Measurements from ENCODE around the gene ABR.
A peak's percentile ranks its signal among the peaks of the same experiment; 100 is the strongest.
"Not testable (repeated sequence)": the region's sequence is repeated elsewhere in the genome, so short reads cannot be mapped to it uniquely, and the experiment has no call there.

ABR gene

DNA sequence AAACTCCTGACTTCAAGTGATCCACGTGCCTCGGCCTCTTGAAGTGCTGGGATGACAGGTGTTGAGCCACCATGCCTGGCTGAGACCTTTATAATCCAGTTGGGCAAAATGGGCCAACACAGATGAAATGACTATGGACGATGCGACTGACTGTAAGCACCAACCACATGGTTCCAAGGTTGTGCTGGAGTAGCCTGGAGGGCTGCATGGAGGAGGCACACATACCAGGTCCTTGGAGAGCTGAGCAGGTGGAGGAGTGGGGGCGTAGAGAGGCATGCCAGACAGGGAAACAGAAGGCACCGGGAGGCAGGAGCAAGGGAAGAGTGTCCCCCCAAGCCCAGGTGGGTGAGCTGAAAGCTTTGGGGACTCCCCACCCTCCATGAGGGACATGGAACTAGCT lies 85.2 kb downstream of the ABR start:
- no peak for DNase-seq

DNA sequence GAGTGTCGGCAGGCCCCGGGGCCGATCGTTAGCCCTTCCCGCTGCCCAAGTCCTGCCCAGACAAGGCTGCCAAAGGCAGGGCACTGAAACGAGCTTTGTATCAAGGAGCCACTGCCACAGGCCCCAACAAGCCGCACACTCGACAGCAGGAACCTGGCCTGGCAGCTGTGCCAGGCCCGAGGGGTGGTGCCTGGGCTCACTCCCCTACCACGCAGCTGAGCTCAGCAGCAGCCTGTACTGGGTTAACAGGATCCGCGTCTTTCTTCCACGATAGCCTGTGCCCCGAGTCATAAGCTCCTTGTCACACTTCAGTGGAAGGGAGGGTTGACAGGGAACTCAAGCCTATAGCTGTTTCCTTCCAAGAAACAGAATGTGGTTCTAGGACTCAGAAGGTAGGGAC lies 87.9 kb downstream of the ABR start:
- no peak for DNase-seq

DNA sequence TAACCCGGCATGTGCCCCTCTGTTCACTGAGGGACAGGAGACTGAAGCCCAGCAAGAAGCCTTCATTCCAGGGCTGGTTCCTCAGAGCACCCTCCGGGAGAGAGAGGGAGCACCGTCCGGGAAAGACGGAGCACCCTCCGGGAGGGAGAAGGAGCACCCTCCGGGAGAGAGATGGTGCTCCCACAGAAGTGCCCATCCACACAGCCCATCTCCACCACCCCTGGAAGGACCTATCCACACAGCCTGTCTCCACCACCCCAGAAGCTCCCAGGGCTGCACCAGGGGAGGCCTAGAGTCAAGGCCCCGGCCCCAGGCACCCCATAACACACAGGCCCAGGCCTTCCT lies 88.6 kb downstream of the ABR start:
- DNase-seq, result no peak

DNA sequence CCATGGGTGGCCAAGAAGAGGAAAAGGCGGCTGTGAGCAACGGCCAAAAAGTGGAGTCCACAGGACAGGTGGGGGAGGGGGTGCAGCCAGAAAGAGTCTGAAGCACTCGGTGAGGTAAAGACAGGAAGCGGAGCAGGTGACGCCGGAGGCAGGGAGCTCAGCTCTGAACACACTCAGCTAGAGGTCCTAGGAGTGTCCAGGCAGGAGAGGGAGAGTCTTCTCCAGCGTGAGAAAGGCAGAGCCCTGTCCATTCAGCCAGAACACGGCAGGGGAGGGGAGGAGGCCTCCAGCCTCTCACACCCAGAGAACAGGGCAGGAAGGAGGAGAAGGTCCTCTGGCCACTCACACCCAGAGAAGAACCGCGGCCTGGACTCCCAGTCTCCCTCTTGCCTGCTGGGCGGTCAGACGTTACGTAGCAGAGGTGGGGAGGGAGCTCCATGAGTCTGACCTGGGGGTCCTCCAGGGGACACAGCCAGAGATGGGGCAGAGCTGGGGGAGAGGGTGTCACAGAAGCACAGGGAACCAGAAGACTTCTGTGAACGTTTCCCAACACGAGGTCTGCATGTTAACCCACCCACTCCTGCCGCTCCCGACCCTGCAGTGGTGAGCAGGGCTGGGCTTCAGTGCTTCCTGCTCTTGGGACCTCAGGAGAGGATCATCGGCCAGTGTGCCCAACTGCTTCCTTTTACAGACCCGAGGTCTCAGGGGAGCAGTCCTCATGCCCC lies 89.2 kb downstream of the ABR start:
- no peak for DNase-seq

GRCh38 chr17:1089915-1090314 lies 89.9 kb downstream of the ABR start:
- no peak for DNase-seq

- DNase-seq, result no peak
Measured at GRCh38 chr17:1087381-1088241, 92.2 kb downstream of the ABR start.

DNA sequence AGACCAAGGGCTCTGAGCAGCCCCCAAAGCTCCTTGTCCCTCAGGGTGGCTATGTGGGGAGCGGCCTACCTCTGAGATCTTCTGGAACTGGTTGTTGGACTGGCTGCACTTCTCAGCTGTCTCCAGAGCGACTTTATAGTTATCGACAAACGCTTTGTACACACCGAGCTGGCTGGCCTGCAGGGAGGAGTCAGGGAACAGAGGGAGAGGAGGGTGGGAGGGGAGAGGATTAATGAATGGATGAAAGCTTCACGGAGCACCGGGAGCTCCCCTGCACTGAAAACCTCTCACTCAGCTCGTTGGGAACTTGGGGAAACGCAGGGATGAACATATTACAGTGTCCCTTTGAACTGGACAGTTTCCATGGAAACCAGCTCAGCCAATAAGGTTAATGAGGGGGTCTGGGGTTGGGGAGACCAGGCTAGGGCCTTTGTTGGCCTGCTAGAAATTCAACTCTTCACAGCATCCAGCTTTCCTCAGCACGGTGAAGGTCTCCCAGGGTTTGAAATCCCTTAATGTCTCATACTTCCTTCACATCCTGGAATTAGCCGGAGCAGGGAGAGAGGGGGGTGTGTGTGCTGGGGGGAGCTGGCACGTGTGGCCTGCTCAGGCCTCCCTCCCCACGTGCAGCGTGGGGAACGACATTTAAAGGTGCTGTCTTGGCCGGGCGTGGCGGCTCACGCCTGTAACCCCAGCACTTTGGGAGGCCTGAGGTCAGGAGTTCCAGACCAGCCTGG lies 96.2 kb downstream of the ABR start:
- peak in 1 of 2 experiments; percentile 18 for DNase-seq

DNA sequence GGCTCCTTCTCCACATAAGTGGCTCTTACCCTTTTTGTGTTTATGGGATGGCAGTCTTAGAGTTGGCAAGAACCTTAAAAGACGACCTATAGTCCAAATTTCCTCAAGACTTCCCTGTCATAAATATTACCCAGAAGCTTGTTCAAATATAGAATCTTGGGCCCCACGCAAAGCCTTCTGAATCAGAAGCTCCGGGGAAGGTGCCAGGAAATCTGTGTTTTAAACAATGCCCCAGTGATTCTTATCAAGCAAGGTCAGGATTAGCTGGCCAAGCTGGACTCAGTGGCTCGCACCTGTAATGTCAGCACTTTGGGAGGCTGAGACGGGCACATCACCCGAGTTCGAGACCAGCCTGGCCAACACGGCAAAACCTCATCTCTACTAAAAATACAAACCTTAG lies 97.2 kb downstream of the ABR start:
- DNase-seq, result no peak

DNA sequence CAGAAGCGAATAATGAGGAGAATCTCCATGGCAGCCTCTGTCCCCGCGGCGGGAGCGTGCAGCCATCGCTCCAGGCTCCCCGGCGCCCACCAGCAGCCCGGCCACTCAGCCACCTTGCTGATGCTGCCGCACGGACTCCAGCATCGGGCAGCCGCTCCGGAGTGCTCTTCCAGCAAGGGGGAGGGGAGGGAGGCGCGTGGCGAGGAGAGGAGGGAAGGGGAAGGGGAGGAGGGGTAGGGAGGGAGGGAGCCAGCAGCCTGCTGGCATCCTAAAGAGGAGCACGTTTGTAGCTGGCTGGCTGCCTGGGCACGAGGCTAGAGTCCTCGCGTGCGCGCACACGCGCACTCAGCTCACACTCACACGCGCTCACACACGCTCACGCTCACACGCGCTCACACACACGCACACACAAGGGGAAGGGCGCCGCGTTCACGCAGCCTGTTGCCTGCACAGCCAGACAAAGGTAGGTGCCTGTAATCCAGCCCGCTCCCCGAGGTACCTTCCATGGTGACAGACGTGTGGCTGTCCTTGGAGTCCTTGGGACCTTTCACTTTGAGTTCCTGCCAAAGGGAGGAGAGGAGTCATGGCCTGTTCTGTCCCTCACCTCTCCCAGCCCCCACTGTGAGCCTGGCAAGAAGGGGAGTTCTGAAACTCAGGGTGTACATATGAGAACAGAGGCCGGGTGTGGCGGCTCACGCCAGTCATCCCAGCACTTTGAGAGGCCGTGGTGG lies 100.8 kb downstream of the ABR start:
- no peak for DNase-seq

DNA sequence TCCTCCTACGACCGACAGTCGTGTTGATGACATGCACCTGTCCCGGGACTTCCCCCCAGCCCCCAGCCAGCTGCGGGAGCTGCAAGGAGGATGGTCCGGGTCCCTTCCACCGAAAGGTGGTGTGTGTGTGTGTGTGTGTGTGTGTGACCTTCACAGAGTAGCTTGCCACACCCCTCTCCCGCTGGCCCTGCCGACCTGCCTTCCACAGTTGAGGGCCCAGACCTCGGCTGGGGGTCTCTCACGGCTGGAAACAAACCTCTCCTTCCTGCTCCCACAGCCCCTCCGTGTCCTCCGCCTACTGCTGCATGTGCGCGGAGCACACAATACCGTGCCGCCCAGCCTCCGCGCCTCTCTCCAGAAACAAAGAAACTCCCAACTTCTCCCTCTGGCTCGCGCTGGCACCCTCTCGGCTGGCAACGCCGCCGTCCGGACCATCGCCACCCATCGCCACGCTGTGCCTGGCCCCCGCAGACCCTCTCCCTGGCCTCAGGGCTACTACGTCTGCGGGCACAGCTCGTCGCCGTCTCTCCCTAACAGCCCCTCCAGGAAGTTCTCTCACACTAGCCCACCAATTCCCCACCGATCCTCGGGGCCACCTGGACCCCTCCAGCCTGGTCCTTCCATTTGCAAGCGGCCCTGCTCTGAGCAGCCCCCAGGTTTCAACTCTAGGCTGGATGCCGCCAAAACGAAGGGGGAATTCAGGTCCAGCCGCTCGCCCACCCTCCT lies 101.6 kb downstream of the ABR start:
- no peak for DNase-seq

GRCh38 chr17:1077581-1077985 lies 102.2 kb downstream of the ABR start:
- DNase-seq, result no peak

- no peak for DNase-seq
Measured at GRCh38 chr17:1076982-1077302, 102.8 kb downstream of the ABR start.

DNA sequence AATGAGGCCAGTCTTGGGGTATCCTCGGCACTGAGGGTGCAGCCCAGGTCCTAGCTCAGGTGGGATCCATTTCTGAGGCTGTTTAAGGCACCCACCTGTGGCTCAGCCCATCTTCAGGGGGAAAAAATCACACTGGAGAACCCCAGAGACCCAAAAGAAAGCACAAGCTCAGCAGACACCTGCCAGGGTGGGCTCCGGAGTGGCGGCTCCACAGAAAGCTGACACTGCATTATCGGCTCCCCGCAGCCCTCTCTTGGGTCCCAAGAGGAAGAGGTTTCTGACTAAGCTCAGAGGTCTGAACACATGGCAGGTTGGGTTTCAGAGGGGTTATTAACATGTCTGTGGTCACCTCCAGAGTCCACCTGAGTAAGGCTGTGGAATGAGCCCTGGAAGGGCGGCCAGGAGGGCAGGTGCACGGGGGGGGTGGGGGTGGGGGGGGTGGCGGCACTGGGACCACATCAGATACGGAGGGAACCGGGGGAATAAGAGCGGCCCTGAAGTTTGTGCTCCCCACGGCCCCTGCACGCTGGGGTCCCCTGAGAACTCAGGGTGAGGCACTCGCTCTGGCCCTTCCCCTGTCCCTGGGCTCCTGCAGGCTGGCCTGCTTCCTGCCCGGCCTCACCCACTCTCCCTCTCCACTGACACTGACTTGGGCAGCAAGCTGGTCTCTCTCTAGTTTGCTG lies 103.3 kb downstream of the ABR start:
- DNase-seq, result no peak

GRCh38 chr17:1074886-1075605 lies 104.7 kb downstream of the ABR start:
- peak; percentile 58 to 82 for DNase-seq

GRCh38 chr17:1073963-1074625 lies 105.7 kb downstream of the ABR start:
- not testable (repeated sequence) for DNase-seq

GRCh38 chr17:1073241-1073962 lies 106.4 kb downstream of the ABR start:
- peak; percentile 37 to 76 for DNase-seq

- DNase-seq, result no peak
Measured at GRCh38 chr17:1072551-1072961, 107.2 kb downstream of the ABR start.

DNA sequence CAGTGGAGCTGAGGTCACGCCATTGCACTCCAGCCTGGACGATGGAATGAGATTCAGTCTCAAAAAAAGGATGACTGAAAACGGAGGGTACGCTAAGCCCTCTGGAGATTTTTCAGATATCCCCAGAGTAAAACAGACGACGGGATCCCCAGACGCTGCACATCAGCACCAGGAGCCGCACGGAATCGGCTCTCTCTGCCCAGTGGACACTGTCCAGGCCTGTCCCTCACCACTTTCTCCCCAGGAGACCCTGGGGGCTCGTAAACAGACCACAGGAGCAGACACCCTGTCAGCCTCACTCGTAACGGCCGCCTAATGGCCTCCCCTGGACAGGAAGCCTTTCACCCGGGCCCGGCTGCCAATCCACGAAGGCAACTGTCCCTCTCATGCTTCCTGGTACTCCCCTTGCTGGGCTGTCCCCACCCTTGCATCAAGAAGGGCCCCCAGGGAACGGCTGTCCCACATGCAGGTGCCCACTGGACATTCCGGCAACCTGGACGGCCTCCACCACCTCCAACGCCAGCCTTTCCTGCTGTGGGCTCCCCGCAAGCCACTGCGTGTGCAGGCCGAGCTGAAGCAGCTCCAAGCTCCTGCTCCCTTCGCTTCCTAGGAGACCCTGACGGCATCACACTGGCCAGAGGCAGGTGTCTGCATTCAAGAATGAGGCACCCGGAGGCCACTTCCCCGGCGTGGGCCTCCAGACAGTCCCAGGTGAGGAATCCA lies 108.5 kb downstream of the ABR start:
- no peak for DNase-seq

DNA sequence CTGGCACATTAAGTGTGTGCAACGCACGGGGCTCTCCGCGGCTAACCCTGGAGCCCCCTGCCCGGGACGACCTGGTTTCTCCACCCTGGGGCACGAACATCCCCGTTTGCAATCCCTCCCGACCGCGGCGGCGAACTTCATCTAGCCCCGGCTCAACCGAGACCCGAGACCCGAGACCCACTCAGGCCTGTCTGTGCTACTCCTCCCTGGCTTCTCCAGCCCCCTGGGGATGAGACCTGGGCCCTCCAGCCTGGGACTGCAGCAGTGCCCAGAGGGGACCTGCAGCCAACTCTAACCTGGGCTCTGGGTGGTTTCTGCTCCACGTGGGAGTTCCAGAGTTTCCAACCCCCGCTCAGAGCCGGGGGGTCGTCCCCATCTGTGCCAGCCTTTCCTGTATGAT lies 109.4 kb downstream of the ABR start:
- no peak for DNase-seq

Measured in NCI-H524 (cell line).